ENCODE data around the gene HFE. TPM values are rescaled to one million over a fixed set of nuclear protein-coding genes. Genes with fewer than 3 reads are reported as not detected.

Gene HFE
- total and polyA plus RNA-seq, 2 of the 13 experiments (the other 11 are each of a cell fraction or from before 2014, with no cell fraction given) = 3.7 to 6.3 TPM

GRCh38 chr6:26065952-26066380 lies 21.3 kb upstream of the HFE start (continued):
- TF ChIP-seq HDAC1 (CRISPR knock-in tag; IDR thresholded peaks at IDR 0.05) = no peak
- TF ChIP-seq ZFY (CRISPR knock-in tag; IDR thresholded peaks at IDR 0.05) = no peak
- TF ChIP-seq SCMH1 (CRISPR knock-in tag; IDR thresholded peaks at IDR 0.05; ENCODE audit: borderline replicate concordance) = no peak
- 0 out of 2 replicates have a peak, but pooled peaks have one; percentile 31 for TF ChIP-seq RCOR2 (CRISPR knock-in tag; IDR thresholded peaks at IDR 0.05)
- no peak for TF ChIP-seq ZNF276 (CRISPR knock-in tag; IDR thresholded peaks at IDR 0.05; ENCODE audit: low read depth)
- peak; percentile 79 for TF ChIP-seq SAP130 (CRISPR knock-in tag; IDR thresholded peaks at IDR 0.05; ENCODE audit: low read depth)
- no peak for TF ChIP-seq TRAFD1 (CRISPR knock-in tag; IDR thresholded peaks at IDR 0.05; ENCODE audit: borderline replicate concordance)
- no peak for TF ChIP-seq ZNF644 (CRISPR knock-in tag; IDR thresholded peaks at IDR 0.05; ENCODE audit: low read depth)
- no peak for TF ChIP-seq ZNF883 (CRISPR knock-in tag; IDR thresholded peaks at IDR 0.05; ENCODE audit: not compliant biosample characterization)
- 0 out of 2 replicates have a peak, but pooled peaks have one; percentile 9 for TF ChIP-seq SIX4 (CRISPR knock-in tag; IDR thresholded peaks at IDR 0.05)
- no peak for TF ChIP-seq ZBTB3 (CRISPR knock-in tag; IDR thresholded peaks at IDR 0.05; ENCODE audit: borderline replicate concordance, low read depth)
- no peak for TF ChIP-seq ZNF782 (CRISPR knock-in tag; IDR thresholded peaks at IDR 0.05; ENCODE audit: borderline replicate concordance)
- peak; percentile 17; the same call in 1 of the 2 replicates for TF ChIP-seq ETV5 (CRISPR knock-in tag; IDR thresholded peaks at IDR 0.05; ENCODE audit: borderline replicate concordance)
- TF ChIP-seq ZNF34 (CRISPR knock-in tag; IDR thresholded peaks at IDR 0.05; ENCODE audit: borderline replicate concordance) = no peak
- TF ChIP-seq ZBTB20 (CRISPR knock-in tag; IDR thresholded peaks at IDR 0.05; ENCODE audit: borderline replicate concordance, low read depth) = no peak
- peak; percentile 70; the same call in 1 of the 2 replicates for TF ChIP-seq KLF11 (CRISPR knock-in tag; IDR thresholded peaks at IDR 0.05)
- TF ChIP-seq SOX13 (IDR thresholded peaks at IDR 0.05) = no peak
- peak in 1 of 2 experiments; percentile 46; a peak in 2 of 4 replicates for TF ChIP-seq SOX13 (CRISPR knock-in tag; conservative IDR thresholded peaks at IDR 0.05 in 1 of 2, IDR thresholded peaks at IDR 0.05 in 1 of 2)
- no peak for TF ChIP-seq MNT (IDR thresholded peaks at IDR 0.05)
- TF ChIP-seq ADNP (CRISPR knock-in tag; IDR thresholded peaks at IDR 0.05) = no peak
- TF ChIP-seq SP140L (CRISPR knock-in tag; IDR thresholded peaks at IDR 0.05; ENCODE audit: borderline replicate concordance) = no peak; the same call in 1 of the 2 replicates
- TF ChIP-seq CSRNP2 (CRISPR knock-in tag; conservative IDR thresholded peaks at IDR 0.05; ENCODE audit: low read depth) = no peak
- no peak for TF ChIP-seq ZSCAN21 (CRISPR knock-in tag; IDR thresholded peaks at IDR 0.05; ENCODE audit: borderline replicate concordance)
- TF ChIP-seq ZBTB8A (CRISPR knock-in tag; IDR thresholded peaks at IDR 0.05; ENCODE audit: borderline replicate concordance, low read depth) = no peak
- TF ChIP-seq SRY (CRISPR knock-in tag; IDR thresholded peaks at IDR 0.05) = no peak
